Keratinocyte (primary cell): ENCODE results near the gene NKX2-3. TPM values are rescaled to one million over a fixed set of nuclear protein-coding genes. Genes with fewer than 3 reads are reported as not detected.

ENCODE experiments used
- DNase-seq: peaks from one replicate; pipeline ENCODE4 v3.0.0-alpha.2; 2011; ENCODE audit warnings: low read depth, missing footprints, low spot score
- FAIRE-seq: peaks from 2 replicates; lab custom pipeline; 2011; peaks lifted over from hg19 to GRCh38; lab: Jason Lieb, UNC
- H2AFZ ChIP-seq: 2 replicates; pipeline ENCODE4 v1.6.0; 2012; ENCODE audit warnings: low read length, control low read depth, inconsistent platforms; ENCODE audit not compliant: control insufficient read depth
- H3K27ac ChIP-seq: 2 replicates; pipeline ENCODE4 v1.5.1; 2011; ENCODE audit warnings: low read length; ENCODE audit not compliant: control insufficient read depth, insufficient read depth
- H3K27me3 ChIP-seq: 3 replicates; pipeline ENCODE4 v1.6.0; 2011; ENCODE audit warnings: low read length; ENCODE audit not compliant: control insufficient read depth, insufficient read depth; ENCODE audit errors: extremely low read depth
- H3K36me3 ChIP-seq, 2 experiments: 2 replicates in 1 of 2; 3 replicates in 1 of 2; pipeline ENCODE4 v1.5.1; 2011; ENCODE audit warnings: low read length in 2 of 2, mild to moderate bottlenecking in 1 of 2; ENCODE audit not compliant: control insufficient read depth in 2 of 2, insufficient read depth in 2 of 2; ENCODE audit errors: extremely low read depth in 1 of 2
- H3K4me1 ChIP-seq: 3 replicates; pipeline ENCODE4 v1.5.1; 2011; ENCODE audit warnings: low read length; ENCODE audit not compliant: control insufficient read depth, insufficient read depth; ENCODE audit errors: extremely low read depth
- H3K4me2 ChIP-seq: 3 replicates; pipeline ENCODE4 v1.6.0; 2011; ENCODE audit warnings: low read depth, low read length; ENCODE audit not compliant: control insufficient read depth, insufficient read depth; ENCODE audit errors: extremely low read depth
- H3K4me3 ChIP-seq, 3 experiments: fragments of 200-600 bp in 1 of 3; sonication (generic) in 1 of 3; 2 replicates in 2 of 3; 3 replicates in 1 of 3; pipeline ENCODE4 v1.5.1; 2011 to 2016; ENCODE audit warnings: low read length in 3 of 3, mild to moderate bottlenecking in 3 of 3, control low read depth in 2 of 3, inconsistent platforms in 1 of 3, low read depth in 1 of 3, mixed read lengths in 1 of 3, mixed run types in 1 of 3, moderate library complexity in 1 of 3; ENCODE audit not compliant: control insufficient read depth in 2 of 3, insufficient read depth in 2 of 3; ENCODE audit errors: extremely low read depth in 1 of 3
- H3K79me2 ChIP-seq: 2 replicates; pipeline ENCODE4 v1.6.0; 2012; ENCODE audit warnings: low read length; ENCODE audit not compliant: control insufficient read depth, insufficient read depth
- H3K9ac ChIP-seq: 3 replicates; pipeline ENCODE4 v1.6.0; 2011; ENCODE audit warnings: low read length; ENCODE audit not compliant: control insufficient read depth, insufficient read depth; ENCODE audit errors: extremely low read depth
- H3K9me1 ChIP-seq: 3 replicates; pipeline ENCODE4 v1.6.0; 2011; ENCODE audit warnings: low read length; ENCODE audit not compliant: control insufficient read depth, insufficient read depth; ENCODE audit errors: extremely low read depth
- H3K9me3 ChIP-seq: 2 replicates; pipeline ENCODE4 v1.5.1; 2012; ENCODE audit warnings: low read depth, low read length; ENCODE audit not compliant: control insufficient read depth
- H4K20me1 ChIP-seq: 3 replicates; pipeline ENCODE4 v1.6.0; 2011; ENCODE audit warnings: low read length; ENCODE audit not compliant: control insufficient read depth, insufficient read depth; ENCODE audit errors: extremely low read depth
- CTCF ChIP-seq, 3 experiments: IDR thresholded peaks in 1 of 3; conservative IDR thresholded peaks in 1 of 3; optimal IDR thresholded peaks in 1 of 3; 2 replicates in 2 of 3; 3 replicates in 1 of 3; pipeline versions ENCODE3 to v1.5.1; 2011; ENCODE audit warnings: low read length in 3 of 3, mild to moderate bottlenecking in 3 of 3, moderate library complexity in 2 of 3, control low read depth in 1 of 3, inconsistent platforms in 1 of 3; ENCODE audit not compliant: insufficient read depth in 2 of 3; ENCODE audit errors: extremely low read depth in 1 of 3
- EZH2 ChIP-seq: IDR thresholded peaks from one replicate; pipeline ENCODE4 v1.6.1; 2012; ENCODE audit warnings: inconsistent platforms, mild to moderate bottlenecking, low read length, moderate library complexity
- dilution Hi-C: fragments of 300-500 bp; cut with MboI; formaldehyde crosslinking; loops from one replicate; pipeline ENCODE4 v1.7.0; 2020; ENCODE audit warnings: low sequenced_read_pairs; ENCODE audit not compliant: extremely low pct_ligation_motif_present
- polyA plus RNA-seq, 5 experiments: library from polyadenylated mRNA; depleted of rRNA in 3 of 5; stranded (reverse) in 3 of 5; stranded (forward) in 1 of 5; unstranded in 1 of 5; fragments of >200 nt; gene quantifications; 1 replicate in 1 of 5; 2 replicates in 3 of 5; 3 replicates in 1 of 5; pipeline versions ENCODE4 v1.2.1 to v1.2.3, GENCODE V29; 2011 to 2012; ENCODE audit warnings: missing spikeins in 2 of 5, low read depth in 1 of 5, low replicate concordance in 1 of 5

The NKX2-3 gene
- polyA plus RNA-seq, 1 donor (not counting 4 experiments of a cell fraction or from before 2014, with no cell fraction given): not detected

GRCh38 chr10:99534939-99535763 lies 2.4 kb downstream of the NKX2-3 start:
- H3K27ac ChIP-seq: no peak overlapping the region
- dilution Hi-C loops: no loop called here
- H3K9me1 ChIP-seq: no peaks in the 10 kb centered on the region
- H3K27me3 ChIP-seq: peaks cover 98% of the 10 kb centered on the region
- DNase-seq (no peak), FAIRE-seq (no peak)
- peaks cover 12% of the 10 kb centered on the region for H3K4me1 ChIP-seq
- peaks cover 10% of the 10 kb centered on the region for H3K9me3 ChIP-seq
- H4K20me1 ChIP-seq: peaks cover 4% of the 10 kb centered on the region
- no peak overlapping the region for H3K9ac ChIP-seq
- peak overlapping the region; percentile 46 for H2AFZ ChIP-seq
- no peak for TF ChIP-seq EZH2
- no peak for TF ChIP-seq CTCF (optimal IDR thresholded peaks at IDR 0.05 in 1 of 3, IDR thresholded peaks at IDR 0.05 in 1 of 3, conservative IDR thresholded peaks at IDR 0.05 in 1 of 3; ENCODE audit: extremely low read depth in 1 of 3, insufficient read depth in 2 of 3, low read length in 3 of 3)
- H3K36me3 ChIP-seq: no peaks in the 10 kb centered on the region
- no peaks in the 10 kb centered on the region for H3K79me2 ChIP-seq
- H3K4me2 ChIP-seq: peak overlapping the region; percentile 75
- peak overlapping the region; percentile 3 to 48 (median 38) for H3K4me3 ChIP-seq

DNA sequence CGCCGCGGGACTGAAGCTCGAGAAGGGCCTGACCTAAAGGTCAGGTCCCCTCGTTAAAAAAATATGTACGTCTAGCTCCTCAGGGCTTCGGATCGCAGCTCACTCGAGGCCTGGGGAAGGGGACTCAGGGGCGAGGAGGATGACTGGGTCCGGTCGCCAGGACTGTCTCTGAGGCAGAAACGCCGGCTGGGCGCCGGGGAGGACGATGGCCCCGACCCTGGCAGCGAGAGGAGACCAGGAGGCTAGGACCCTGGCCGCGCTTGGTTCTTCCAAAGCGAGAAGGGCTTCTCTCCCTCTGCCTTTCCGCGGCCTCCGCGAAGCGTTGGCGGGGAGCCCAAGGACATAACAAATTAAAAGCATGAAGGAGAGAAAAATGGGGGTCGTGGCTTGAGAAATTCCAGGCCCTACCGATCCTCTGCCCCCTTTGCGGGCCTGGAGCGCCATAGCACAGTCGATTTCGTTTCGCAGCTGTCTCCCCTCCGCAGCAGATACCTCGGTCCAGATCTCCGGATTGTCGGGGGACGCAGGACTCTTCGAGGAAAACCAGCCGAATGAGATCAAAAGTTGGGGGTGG lies 3.1 kb downstream of the NKX2-3 start:
- peaks cover 12% of the 10 kb centered on the region for H3K4me1 ChIP-seq
- no peaks in the 10 kb centered on the region for H3K36me3 ChIP-seq
- no peak overlapping the region for H3K27ac ChIP-seq
- H2AFZ ChIP-seq: no peak overlapping the region
- dilution Hi-C loops: no loop called here
- peak overlapping the region; percentile 75 for H3K4me2 ChIP-seq
- DNase-seq (no peak), FAIRE-seq (no peak)
- TF ChIP-seq EZH2 (no peak), CTCF (optimal IDR thresholded peaks at IDR 0.05 in 1 of 3, IDR thresholded peaks at IDR 0.05 in 1 of 3, conservative IDR thresholded peaks at IDR 0.05 in 1 of 3; ENCODE audit: extremely low read depth in 1 of 3, insufficient read depth in 2 of 3, low read length in 3 of 3) (no peak)
- peaks cover 10% of the 10 kb centered on the region for H3K9me3 ChIP-seq
- H3K9ac ChIP-seq: no peak overlapping the region
- H4K20me1 ChIP-seq: peaks cover 4% of the 10 kb centered on the region
- H3K79me2 ChIP-seq: no peaks in the 10 kb centered on the region
- H3K27me3 ChIP-seq: peaks cover 98% of the 10 kb centered on the region
- H3K4me3 ChIP-seq: peak overlapping the region in 2 of 3 experiments; percentile 7 to 48
- no peaks in the 10 kb centered on the region for H3K9me1 ChIP-seq
